B cell (primary cell): ENCODE data around the gene UNC119B.
"Not testable (repeated sequence)": the region's sequence is repeated elsewhere in the genome, so short reads cannot be mapped to it uniquely, and the experiment has no call there.

Source experiments
- CTCF ChIP-seq: fragments of 200-600 bp; IDR thresholded peaks from one replicate; pipeline ENCODE4 v1.8.0; 2022; ENCODE audit warnings: antibody characterized with exemption, mild to moderate bottlenecking
- EZH2 ChIP-seq: IDR thresholded peaks from 2 replicates; pipeline ENCODE4 v1.6.1; 2012; ENCODE audit warnings: borderline replicate concordance, low read depth, mild to moderate bottlenecking, moderate library complexity, low read length; ENCODE audit not compliant: insufficient read depth, poor library complexity, severe bottlenecking

DNA sequence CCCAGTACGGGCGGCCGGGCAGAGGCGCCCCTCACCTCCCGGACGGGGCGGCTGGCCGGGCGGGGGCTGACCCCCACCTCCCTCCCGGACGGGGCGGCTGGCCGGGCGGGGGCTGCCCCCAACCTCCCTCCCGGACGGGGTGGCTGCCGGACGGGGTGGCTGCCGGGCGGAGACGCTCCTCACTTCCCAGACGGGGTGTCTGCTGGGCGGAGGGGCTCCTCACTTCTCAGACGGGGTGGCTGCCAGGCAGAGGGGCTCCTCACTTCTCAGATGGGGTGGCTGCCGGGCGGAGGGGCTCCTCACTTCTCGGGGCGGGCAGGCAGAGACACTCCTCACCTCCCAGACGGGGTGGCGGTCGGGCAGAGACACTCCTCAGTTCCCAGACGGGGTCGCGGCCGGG lies 21.9 kb downstream of the UNC119B start:
- TF ChIP-seq EZH2, CTCF: not testable (repeated sequence)
